Ishikawa (cell line): ENCODE results near the gene TECPR2.

Source experiments
- CREB1 ChIP-seq: IDR thresholded peaks from 2 replicates; pipeline ENCODE4 v1.6.1; 2012; ENCODE audit warnings: low read depth
- RAD21 ChIP-seq: IDR thresholded peaks from 2 replicates; pipeline ENCODE4 v1.6.1; 2012; ENCODE audit warnings: low read depth

GRCh38 chr14:102473559-102473958 is 110.8 kb downstream of the TECPR2 start:
- TF ChIP-seq CREB1 (no peak), RAD21 (no peak)
